GM23338 (cell line): ENCODE results near the gene ACBD4.

Experiments
- CTCF ChIP-seq, 2 experiments: fragments of 200-600 bp in 1 of 2; sonication (generic) in 1 of 2; conservative IDR thresholded peaks; 2 replicates each; pipeline versions ENCODE4 v1.5.1 to v1.6.1; 2016 to 2017; ENCODE audit warnings: antibody characterized with exemption in 2 of 2, low read depth in 2 of 2, mild to moderate bottlenecking in 2 of 2, moderate library complexity in 1 of 2
- EZH2 ChIP-seq: fragments of 200-600 bp; sonication (generic); IDR thresholded peaks from one replicate; pipeline ENCODE4 v1.8.0; 2017; ENCODE audit warnings: antibody characterized with exemption, mild to moderate bottlenecking, low read depth; ENCODE audit not compliant: unreplicated experiment
- POLR2AphosphoS5 ChIP-seq: IDR thresholded peaks from 2 replicates; pipeline ENCODE4 v1.6.1; 2016; ENCODE audit warnings: antibody characterized with exemption, low read depth
- REST ChIP-seq: IDR thresholded peaks from one replicate; pipeline ENCODE4 v1.6.1; 2018; ENCODE audit warnings: antibody characterized with exemption; ENCODE audit not compliant: unreplicated experiment
- ZNF114 ChIP-seq: fragments of 250-450 bp; sonication (Bioruptor Pico); IDR thresholded peaks from 2 replicates; pipeline ENCODE4 v1.5.0; 2020; ENCODE audit warnings: mild to moderate bottlenecking, moderate library complexity

GRCh38 chr17:45086391-45086790 is 49.1 kb upstream of the ACBD4 start:
- TF ChIP-seq CTCF (conservative IDR thresholded peaks at IDR 0.05; ENCODE audit: low read depth in 2 of 2): no peak
- TF ChIP-seq EZH2: no peak
- no peak for TF ChIP-seq REST
- no peak for TF ChIP-seq POLR2AphosphoS5
- no peak for TF ChIP-seq ZNF114 (CRISPR knock-in tag)
